Measurements from ENCODE around the gene POFUT2. TPM values are rescaled to one million over a fixed set of nuclear protein-coding genes. Genes with fewer than 3 reads are reported as not detected.
"Not testable (repeated sequence)": the region's sequence is repeated elsewhere in the genome, so short reads cannot be mapped to it uniquely, and the experiment has no call there.

POFUT2 gene
- total RNA-seq, 1 experiment from 2014 or later = 25.1 TPM

DNA sequence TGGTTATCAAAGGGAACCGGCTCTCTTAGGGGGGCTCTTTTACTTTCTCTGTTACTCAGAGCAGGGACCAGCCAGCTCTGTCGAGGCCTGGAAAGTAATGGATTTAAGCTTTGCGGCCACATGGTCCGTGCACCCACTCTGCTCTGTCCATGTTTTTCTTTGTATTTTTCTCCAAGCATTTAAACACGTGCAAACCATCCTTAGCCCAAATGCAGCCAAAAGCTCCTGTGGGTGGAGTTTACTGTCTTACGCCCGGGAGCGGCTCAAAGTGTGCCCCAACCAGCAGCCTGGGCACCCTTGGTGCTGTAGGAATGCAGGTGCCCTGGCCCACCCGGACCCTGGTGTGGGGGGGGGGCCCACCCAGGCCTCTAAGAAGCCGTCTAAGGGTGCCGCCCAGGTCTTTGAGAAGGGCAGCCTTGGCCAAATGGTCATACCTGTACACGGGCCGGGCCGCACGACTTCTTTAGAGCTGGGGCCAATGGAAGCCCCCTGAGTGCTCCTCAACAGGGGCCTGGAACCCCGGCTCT is 29.2 kb upstream of the POFUT2 start:
- no TSS peak for BruUV-seq (replicated peaks)
- TF ChIP-seq EZH2 (IDR thresholded peaks at IDR 0.05; ENCODE audit: borderline replicate concordance, low read depth, low read length, poor library complexity, severe bottlenecking) = no peak
- TF ChIP-seq, protein P1, sequence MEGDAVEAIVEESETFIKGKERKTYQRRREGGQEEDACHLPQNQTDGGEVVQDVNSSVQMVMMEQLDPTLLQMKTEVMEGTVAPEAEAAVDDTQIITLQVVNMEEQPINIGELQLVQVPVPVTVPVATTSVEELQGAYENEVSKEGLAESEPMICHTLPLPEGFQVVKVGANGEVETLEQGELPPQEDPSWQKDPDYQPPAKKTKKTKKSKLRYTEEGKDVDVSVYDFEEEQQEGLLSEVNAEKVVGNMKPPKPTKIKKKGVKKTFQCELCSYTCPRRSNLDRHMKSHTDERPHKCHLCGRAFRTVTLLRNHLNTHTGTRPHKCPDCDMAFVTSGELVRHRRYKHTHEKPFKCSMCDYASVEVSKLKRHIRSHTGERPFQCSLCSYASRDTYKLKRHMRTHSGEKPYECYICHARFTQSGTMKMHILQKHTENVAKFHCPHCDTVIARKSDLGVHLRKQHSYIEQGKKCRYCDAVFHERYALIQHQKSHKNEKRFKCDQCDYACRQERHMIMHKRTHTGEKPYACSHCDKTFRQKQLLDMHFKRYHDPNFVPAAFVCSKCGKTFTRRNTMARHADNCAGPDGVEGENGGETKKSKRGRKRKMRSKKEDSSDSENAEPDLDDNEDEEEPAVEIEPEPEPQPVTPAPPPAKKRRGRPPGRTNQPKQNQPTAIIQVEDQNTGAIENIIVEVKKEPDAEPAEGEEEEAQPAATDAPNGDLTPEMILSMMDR (conservative IDR thresholded peaks at IDR 0.05; ENCODE audit: low read depth, low read length) = no peak
- H3K36me3 ChIP-seq (ENCODE audit: insufficient read depth, low read length, poor library complexity, severe bottlenecking) = no peaks in the 10 kb centered on the region
- no peak overlapping the region for H3K4me3 ChIP-seq (ENCODE audit: low read depth, low read length, poor library complexity, severe bottlenecking)
- ChIA-PET CTCF (no interaction called here), POLR2A (ENCODE audit: low non-redundant PET) (no interaction called here)
- peaks cover 4% of the 10 kb centered on the region for H3K27me3 ChIP-seq (replicated peaks; ENCODE audit: insufficient read depth, low read depth, low read length, poor library complexity)
- intact Hi-C loops (cut with micrococcal nuclease; ENCODE audit: unreplicated experiment) = no loop called here
- H3K4me1 ChIP-seq (ENCODE audit: insufficient read depth, low read length, poor library complexity, severe bottlenecking) = no peaks in the 10 kb centered on the region
- no peak for DNase-seq (ENCODE audit: low spot score)
- no peak overlapping the region for H3K27ac ChIP-seq (ENCODE audit: low read depth, low read length, poor library complexity, severe bottlenecking)
- no peaks in the 10 kb centered on the region for H3K9me3 ChIP-seq (ENCODE audit: low read depth, low read length, poor library complexity, severe bottlenecking)

DNA sequence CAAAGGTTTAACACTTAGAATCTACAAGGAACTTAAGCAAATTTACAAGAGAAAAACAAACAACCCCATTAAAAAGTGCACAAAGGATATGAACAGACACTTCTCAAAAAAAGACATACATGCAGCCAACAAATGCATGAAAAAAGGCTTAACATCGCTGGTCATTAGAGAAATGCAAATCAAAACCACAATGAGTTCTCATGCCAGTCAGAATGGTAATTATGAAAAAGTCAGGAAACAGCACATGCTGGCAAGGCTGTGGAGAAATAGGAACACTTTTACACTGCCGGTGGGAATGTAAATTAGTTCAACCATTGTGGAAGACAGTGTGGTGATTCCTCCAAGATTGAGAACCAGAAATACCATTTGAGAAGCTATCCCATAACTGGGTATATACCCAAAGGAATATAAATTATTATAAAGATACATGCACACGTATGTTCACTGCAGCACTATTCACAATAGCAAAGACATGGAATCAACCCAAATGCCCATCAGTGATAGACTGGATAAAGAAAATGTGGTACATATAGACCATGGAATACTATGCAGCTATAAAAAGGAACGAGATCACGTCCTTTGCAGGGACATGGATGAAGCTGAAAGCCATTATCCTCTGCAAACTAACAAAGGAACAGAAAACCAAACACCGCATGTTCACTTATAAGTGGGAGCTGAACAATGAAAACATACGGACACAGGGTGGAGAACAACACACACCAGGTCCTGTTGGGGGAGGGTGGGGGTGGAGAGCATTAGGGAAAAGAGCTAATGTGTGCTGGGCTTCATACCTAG is 28.2 kb upstream of the POFUT2 start:
- H3K4me1 ChIP-seq (ENCODE audit: insufficient read depth, low read length, poor library complexity, severe bottlenecking); H3K36me3 ChIP-seq (ENCODE audit: insufficient read depth, low read length, poor library complexity, severe bottlenecking); DNase-seq (ENCODE audit: low spot score); CTCF ChIA-PET; intact Hi-C loops (cut with micrococcal nuclease; ENCODE audit: unreplicated experiment); H3K9me3 ChIP-seq (ENCODE audit: low read depth, low read length, poor library complexity, severe bottlenecking); H3K27me3 ChIP-seq (replicated peaks; ENCODE audit: insufficient read depth, low read depth, low read length, poor library complexity); H3K4me3 ChIP-seq (ENCODE audit: low read depth, low read length, poor library complexity, severe bottlenecking); BruUV-seq (replicated peaks); POLR2A ChIA-PET (ENCODE audit: low non-redundant PET); H3K27ac ChIP-seq (ENCODE audit: low read depth, low read length, poor library complexity, severe bottlenecking): not testable (repeated sequence)

DNA sequence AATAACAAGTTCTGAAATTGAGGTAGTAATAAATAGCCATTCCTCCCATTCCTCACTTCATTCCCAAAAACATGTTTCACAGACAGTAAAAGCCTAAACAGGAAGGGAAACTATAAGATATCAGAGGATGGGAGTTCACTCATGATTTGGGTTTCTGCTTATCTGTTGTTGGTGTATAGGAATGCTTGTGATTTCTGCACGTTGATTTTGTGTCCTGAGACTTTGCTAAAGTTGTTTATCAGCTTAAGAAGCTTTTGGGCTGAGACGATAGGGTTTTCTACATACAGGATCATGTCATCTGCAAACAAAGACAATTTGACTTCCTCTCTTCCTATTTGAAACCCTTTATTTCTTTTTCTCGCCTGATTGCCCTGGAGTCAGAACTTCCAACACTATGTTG is 26.0 kb upstream of the POFUT2 start:
- TF ChIP-seq, protein P1 (conservative IDR thresholded peaks at IDR 0.05; ENCODE audit: low read depth, low read length) = no peak
- TF ChIP-seq EZH2 (IDR thresholded peaks at IDR 0.05; ENCODE audit: borderline replicate concordance, low read depth, low read length, poor library complexity, severe bottlenecking) = no peak
- Histone ChIP-seq H3K27me3 (replicated peaks; ENCODE audit: insufficient read depth, low read depth, low read length, poor library complexity) (peaks cover 4% of the 10 kb centered on the region), H3K9me3 (ENCODE audit: low read depth, low read length, poor library complexity, severe bottlenecking) (no peaks in the 10 kb centered on the region), H3K4me3 (ENCODE audit: low read depth, low read length, poor library complexity, severe bottlenecking) (no peak overlapping the region), H3K4me1 (ENCODE audit: insufficient read depth, low read length, poor library complexity, severe bottlenecking) (no peaks in the 10 kb centered on the region), H3K36me3 (ENCODE audit: insufficient read depth, low read length, poor library complexity, severe bottlenecking) (no peaks in the 10 kb centered on the region), H3K27ac (ENCODE audit: low read depth, low read length, poor library complexity, severe bottlenecking) (no peak overlapping the region)
- intact Hi-C loops (cut with micrococcal nuclease; ENCODE audit: unreplicated experiment) = no loop called here
- BruUV-seq (replicated peaks) = no TSS peak
- ChIA-PET POLR2A (ENCODE audit: low non-redundant PET) (no interaction called here), CTCF (no interaction called here)
- DNase-seq (ENCODE audit: low spot score) = no peak

DNA sequence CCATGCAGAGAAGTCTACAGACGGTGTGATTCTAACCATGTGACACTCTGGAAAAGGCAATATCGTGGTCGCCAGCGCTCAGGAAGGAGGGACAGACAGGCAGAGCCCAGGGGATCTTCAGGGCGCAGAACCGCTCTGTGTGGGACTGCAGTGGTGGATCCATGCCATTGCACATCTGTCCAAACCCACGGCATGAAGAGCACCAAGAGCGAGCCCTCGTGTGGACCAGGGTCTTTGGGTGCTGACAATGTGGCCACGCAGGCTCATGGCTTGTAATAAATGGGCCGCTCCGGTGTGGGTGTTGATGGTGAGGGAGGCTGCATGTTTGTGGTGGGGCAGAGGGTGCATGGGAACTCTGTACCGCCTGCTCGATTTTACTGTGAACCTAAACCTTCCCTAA is 25.3 kb upstream of the POFUT2 start:
- BruUV-seq (replicated peaks) = no TSS peak
- Histone ChIP-seq H3K36me3 (ENCODE audit: insufficient read depth, low read length, poor library complexity, severe bottlenecking) (no peaks in the 10 kb centered on the region), H3K27ac (ENCODE audit: low read depth, low read length, poor library complexity, severe bottlenecking) (no peak overlapping the region), H3K27me3 (replicated peaks; ENCODE audit: insufficient read depth, low read depth, low read length, poor library complexity) (peaks cover 4% of the 10 kb centered on the region), H3K4me1 (ENCODE audit: insufficient read depth, low read length, poor library complexity, severe bottlenecking) (no peaks in the 10 kb centered on the region), H3K9me3 (ENCODE audit: low read depth, low read length, poor library complexity, severe bottlenecking) (no peaks in the 10 kb centered on the region), H3K4me3 (ENCODE audit: low read depth, low read length, poor library complexity, severe bottlenecking) (no peak overlapping the region)
- intact Hi-C loops (cut with micrococcal nuclease; ENCODE audit: unreplicated experiment) = no loop called here
- CTCF ChIA-PET = no interaction called here
- no peak for DNase-seq (ENCODE audit: low spot score)
- POLR2A ChIA-PET (ENCODE audit: low non-redundant PET) = no interaction called here
- no peak for TF ChIP-seq EZH2 (IDR thresholded peaks at IDR 0.05; ENCODE audit: borderline replicate concordance, low read depth, low read length, poor library complexity, severe bottlenecking)
- TF ChIP-seq, protein P1 (conservative IDR thresholded peaks at IDR 0.05; ENCODE audit: low read depth, low read length) = no peak
